Immature natural killer cell (primary cell): ENCODE measurements around the gene LARP1. TPM values are rescaled to one million over a fixed set of nuclear protein-coding genes. Genes with fewer than 3 reads are reported as not detected.
A peak's percentile ranks its signal among the peaks of the same experiment; 100 is the strongest.

Source experiments
- DNase-seq, 3 donors: peaks; one replicate each; pipeline ENCODE4 v3.0.0; 2022; ENCODE audit warnings: mixed read lengths in 1 of 3
- H3K27ac Mint-ChIP-seq, 6 donors: one replicate each; pipeline ENCODE4 v1.8.0; 2020; ENCODE audit warnings: mixed read lengths in 6 of 6, mild to moderate bottlenecking in 5 of 6, inconsistent platforms in 4 of 6, moderate library complexity in 3 of 6
- H3K27me3 Mint-ChIP-seq, 3 donors: one replicate each; pipeline ENCODE4 v1.8.0; 2020 to 2021; ENCODE audit warnings: low read depth in 3 of 3, mild to moderate bottlenecking in 3 of 3, mixed read lengths in 3 of 3, moderate library complexity in 3 of 3, inconsistent platforms in 1 of 3
- H3K36me3 Mint-ChIP-seq, 3 donors: one replicate each; pipeline ENCODE4 v1.8.0; 2020; ENCODE audit warnings: mixed read lengths in 3 of 3, inconsistent platforms in 2 of 3, mild to moderate bottlenecking in 2 of 3
- H3K4me1 Mint-ChIP-seq, 2 donors: one replicate each; pipeline ENCODE4 v1.8.0; 2020; ENCODE audit warnings: inconsistent platforms in 2 of 2, mild to moderate bottlenecking in 2 of 2, mixed read lengths in 2 of 2, moderate library complexity in 1 of 2
- H3K4me3 Mint-ChIP-seq, 5 donors: one replicate each; pipeline ENCODE4 v1.8.0; 2020; ENCODE audit warnings: mild to moderate bottlenecking in 5 of 5, mixed read lengths in 5 of 5, inconsistent platforms in 3 of 5, moderate library complexity in 3 of 5
- H3K9me3 Mint-ChIP-seq, 6 donors: one replicate each; pipeline ENCODE4 v1.8.0; 2020; ENCODE audit warnings: mild to moderate bottlenecking in 6 of 6, mixed read lengths in 6 of 6, inconsistent platforms in 4 of 6, moderate library complexity in 3 of 6
- polyA plus RNA-seq, 3 donors: library from polyadenylated mRNA; unstranded; fragments of 300-500 nt; fragmentation: Illumina TruSeq; gene quantifications; one replicate each; pipeline ENCODE4 v1.2.3, GENCODE V29; 2021

The LARP1 gene
- polyA plus RNA-seq, 3 donors from 2014 or later: 3.9 to 18.2 (median 5.0) TPM

DNA sequence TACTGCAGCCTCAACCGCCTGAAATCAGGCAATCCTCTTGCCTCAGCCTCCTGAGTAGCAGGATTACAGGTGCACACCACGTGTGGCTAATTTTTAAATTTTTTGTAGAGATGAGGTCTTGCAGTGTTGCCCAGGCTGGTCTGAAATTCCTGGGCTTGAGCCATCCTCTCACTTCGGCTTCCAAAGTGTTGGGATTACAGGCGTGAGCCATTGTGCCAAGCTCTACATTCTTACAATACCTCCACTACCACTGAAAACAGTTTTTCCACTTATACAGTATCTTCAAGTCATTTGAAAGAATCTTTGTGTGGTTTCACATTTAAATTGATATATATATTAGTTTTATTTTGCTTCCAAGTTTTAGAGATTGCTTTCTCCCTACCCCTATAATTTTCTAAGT lies 42.6 kb downstream of the LARP1 start:
- Mint-ChIP-seq H3K36me3 (peaks cover 29 to 54% (median 36%) of the 10 kb centered on the region in 3 donors), H3K4me3 (no peak overlapping the region), H3K27ac (no peak overlapping the region), H3K9me3 (no peaks in the 10 kb centered on the region), H3K4me1 (peaks cover 8 to 12% of the 10 kb centered on the region in 2 donors), H3K27me3 (peaks cover 0 to 1% (median 0%) of the 10 kb centered on the region in 3 donors)
- DNase-seq: no peak

DNA sequence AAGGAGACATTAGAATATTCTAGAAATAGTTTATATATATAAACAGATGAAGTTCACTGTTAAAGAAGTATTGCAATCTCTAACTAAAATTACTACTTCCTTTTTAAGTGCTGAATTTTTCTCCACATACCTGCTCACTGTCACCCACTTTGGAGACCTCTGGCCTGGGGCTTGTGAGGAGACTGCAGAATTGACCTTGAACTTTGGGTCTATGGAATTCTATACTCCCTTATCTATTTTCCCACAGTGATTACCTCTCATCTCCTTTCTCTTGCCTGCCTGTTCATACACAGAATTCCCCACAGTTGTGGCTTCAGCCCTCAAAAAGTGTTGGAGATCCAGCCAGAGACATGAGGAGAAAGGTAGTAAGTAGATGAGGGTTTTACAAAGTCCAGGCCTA lies 45.4 kb downstream of the LARP1 start:
- Mint-ChIP-seq H3K36me3 (peaks cover 25 to 63% (median 38%) of the 10 kb centered on the region in 3 donors), H3K27ac (peak overlapping the region in 2 of 6 donors; percentile 46 to 69), H3K9me3 (no peaks in the 10 kb centered on the region), H3K4me3 (no peak overlapping the region), H3K27me3 (peaks cover 0 to 1% (median 0%) of the 10 kb centered on the region in 3 donors), H3K4me1 (peaks cover 8 to 12% of the 10 kb centered on the region in 2 donors)
- no peak for DNase-seq

DNA sequence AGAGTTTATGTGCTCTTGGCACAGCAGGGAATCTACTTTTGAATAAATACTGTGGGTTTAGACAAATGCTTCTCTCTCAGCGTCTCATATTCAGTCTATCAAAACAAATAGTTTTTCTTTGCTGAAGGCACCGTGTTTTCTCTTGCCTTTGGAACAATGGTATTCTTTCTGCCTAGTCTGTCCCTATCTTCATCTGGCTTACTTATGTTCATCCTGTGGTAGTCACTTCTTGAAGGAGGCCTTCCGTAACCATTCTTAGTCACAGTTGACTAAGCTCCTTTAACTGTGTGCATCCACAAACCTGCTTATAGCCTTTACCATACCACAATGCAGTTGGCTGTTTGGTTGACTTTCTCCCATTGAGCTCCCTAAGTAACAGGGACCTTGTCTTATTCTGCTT lies 45.9 kb downstream of the LARP1 start:
- H3K36me3 Mint-ChIP-seq: peaks cover 25 to 63% (median 38%) of the 10 kb centered on the region in 3 donors
- H3K4me3 Mint-ChIP-seq: no peak overlapping the region
- peaks cover 8 to 12% of the 10 kb centered on the region in 2 donors for H3K4me1 Mint-ChIP-seq
- peak overlapping the region in 2 of 6 donors; percentile 9 to 69 for H3K27ac Mint-ChIP-seq
- no peaks in the 10 kb centered on the region for H3K9me3 Mint-ChIP-seq
- DNase-seq: no peak
- peaks cover 0 to 1% (median 0%) of the 10 kb centered on the region in 3 donors for H3K27me3 Mint-ChIP-seq

DNA sequence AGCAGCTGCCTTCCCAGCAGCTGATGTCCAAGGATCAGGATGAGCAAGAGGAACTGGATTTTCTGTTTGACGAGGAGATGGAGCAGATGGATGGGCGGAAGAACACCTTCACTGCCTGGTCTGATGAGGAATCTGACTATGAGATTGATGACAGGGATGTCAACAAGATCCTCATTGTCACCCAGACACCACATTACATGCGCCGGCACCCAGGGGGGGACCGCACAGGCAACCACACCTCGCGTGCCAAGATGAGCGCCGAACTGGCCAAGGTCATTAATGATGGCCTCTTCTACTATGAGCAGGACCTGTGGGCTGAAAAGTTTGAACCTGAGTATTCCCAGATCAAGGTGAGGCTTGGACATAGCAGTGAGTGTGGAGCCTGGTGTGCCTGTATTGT lies 46.9 kb downstream of the LARP1 start:
- no peak overlapping the region for H3K4me3 Mint-ChIP-seq
- H3K27me3 Mint-ChIP-seq: peaks cover 0 to 1% (median 0%) of the 10 kb centered on the region in 3 donors
- peak overlapping the region in 2 of 6 donors; percentile 19 to 48 for H3K27ac Mint-ChIP-seq
- no peak for DNase-seq
- peaks cover 25 to 61% (median 38%) of the 10 kb centered on the region in 3 donors for H3K36me3 Mint-ChIP-seq
- no peaks in the 10 kb centered on the region for H3K9me3 Mint-ChIP-seq
- H3K4me1 Mint-ChIP-seq: peaks cover 8 to 12% of the 10 kb centered on the region in 2 donors

DNA sequence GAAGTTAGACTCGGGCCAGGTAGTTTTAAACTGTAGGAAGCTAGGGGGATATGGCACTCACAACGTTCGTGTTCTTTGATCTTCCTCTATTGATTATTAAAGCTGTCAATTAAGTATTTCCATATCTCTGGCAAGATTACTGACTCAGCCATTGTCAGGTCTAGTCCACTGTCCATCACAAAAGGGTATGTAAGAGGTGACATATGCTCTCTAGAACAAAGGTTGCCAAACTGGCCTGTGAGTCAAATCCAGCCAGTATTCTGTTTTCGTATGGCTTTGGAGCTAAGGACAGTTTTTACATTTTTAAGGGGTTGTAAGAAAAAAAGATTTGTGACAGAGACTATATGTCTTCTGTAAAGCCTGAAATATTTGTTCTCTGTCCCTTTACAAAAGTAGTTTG lies 51.0 kb downstream of the LARP1 start:
- peaks cover 25 to 55% (median 43%) of the 10 kb centered on the region in 3 donors for H3K36me3 Mint-ChIP-seq
- H3K4me1 Mint-ChIP-seq: no peaks in the 10 kb centered on the region
- H3K9me3 Mint-ChIP-seq: no peaks in the 10 kb centered on the region
- no peak overlapping the region for H3K4me3 Mint-ChIP-seq
- no peak for DNase-seq
- no peaks in the 10 kb centered on the region for H3K27me3 Mint-ChIP-seq
- H3K27ac Mint-ChIP-seq: no peak overlapping the region

DNA sequence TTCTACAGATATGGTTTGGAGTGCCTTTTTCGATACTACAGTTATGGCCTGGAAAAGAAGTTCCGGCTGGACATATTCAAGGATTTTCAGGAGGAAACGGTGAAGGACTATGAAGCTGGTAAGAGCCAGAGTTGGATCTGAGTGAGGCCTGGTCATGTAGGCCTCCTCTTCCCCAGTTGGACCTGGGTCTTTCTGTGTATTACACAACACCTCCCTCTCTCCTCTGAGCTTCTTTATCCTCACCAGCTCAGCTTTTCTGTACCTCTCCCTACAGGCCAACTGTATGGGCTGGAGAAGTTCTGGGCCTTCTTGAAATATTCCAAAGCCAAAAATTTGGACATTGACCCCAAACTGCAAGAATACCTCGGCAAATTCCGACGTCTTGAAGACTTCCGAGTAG lies 56.1 kb downstream of the LARP1 start:
- H3K27ac Mint-ChIP-seq: peak overlapping the region in 1 of 6 donors; percentile 40

DNA sequence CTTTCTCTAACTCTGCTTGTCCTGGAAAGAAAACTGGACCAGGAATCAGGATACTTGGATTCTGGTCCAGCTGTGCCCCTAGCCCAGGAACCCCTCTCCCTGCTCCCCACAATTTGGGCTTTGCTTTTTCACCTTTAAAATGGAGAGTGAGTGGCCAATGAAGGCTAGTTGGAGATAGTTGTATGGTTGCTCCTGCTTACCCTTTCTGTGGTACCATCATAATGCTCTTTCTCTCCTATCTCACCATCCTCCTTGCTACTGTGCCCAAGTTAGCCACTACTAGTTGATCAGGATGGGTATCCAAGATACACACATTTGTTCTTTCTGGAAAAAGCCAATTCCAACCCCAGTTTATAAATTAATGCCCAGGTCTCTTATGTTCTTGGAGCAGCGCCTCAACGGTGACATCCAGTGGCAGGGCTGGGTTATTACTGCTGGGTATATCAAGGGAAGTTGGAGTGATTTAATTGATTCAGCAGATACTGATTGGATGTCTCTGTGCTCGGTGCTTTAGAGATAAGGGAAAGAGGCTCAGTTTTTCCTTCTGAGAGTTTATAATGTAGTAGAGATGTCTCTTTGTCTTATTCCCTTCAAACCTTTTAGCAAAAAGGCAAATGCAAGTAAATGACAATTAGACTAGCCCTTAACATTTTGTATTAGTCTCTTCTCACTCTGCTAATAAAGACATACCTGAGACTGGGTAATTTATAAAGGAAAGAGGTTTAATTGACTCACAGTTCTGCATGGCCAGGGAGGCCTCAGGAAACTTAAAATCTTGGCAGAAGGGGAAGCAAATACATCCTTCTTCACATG lies 56.7 kb downstream of the LARP1 start:
- no peak overlapping the region for H3K4me3 Mint-ChIP-seq
- H3K36me3 Mint-ChIP-seq: peaks cover 26 to 54% (median 34%) of the 10 kb centered on the region in 3 donors
- H3K27me3 Mint-ChIP-seq: no peaks in the 10 kb centered on the region

More for the DNA sequence above, 56.1 kb downstream of the LARP1 start:
- no peak for DNase-seq
- Mint-ChIP-seq H3K9me3 (no peaks in the 10 kb centered on the region), H3K36me3 (peaks cover 23 to 53% (median 30%) of the 10 kb centered on the region in 3 donors), H3K4me3 (no peak overlapping the region), H3K27me3 (no peaks in the 10 kb centered on the region), H3K4me1 (peaks cover 31 to 41% of the 10 kb centered on the region in 2 donors)

DNA sequence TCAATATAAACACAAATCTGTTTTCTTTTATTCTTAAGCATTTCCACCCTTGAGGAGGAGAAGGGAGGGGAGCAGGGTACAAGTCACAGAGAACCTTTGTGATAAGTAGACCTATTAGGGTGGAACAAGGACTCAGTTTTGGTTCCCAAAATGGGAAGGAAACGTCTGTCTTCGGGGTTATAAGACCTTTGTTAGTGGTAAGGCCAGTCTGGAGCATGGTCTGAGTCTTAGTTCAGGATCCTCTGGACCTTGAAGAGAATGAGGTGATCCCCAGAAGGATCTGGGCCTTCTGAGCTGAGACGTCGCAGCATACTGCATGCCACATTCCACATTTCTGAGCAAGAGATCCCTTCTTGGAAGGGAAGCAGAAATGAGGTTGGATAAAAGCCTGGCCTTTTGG lies 58.0 kb downstream of the LARP1 start:
- DNase-seq: no peak
- peaks cover 26 to 48% (median 28%) of the 10 kb centered on the region in 3 donors for H3K36me3 Mint-ChIP-seq
- H3K4me1 Mint-ChIP-seq: peaks cover 31 to 46% of the 10 kb centered on the region in 2 donors
- no peaks in the 10 kb centered on the region for H3K9me3 Mint-ChIP-seq
- peak overlapping the region; percentile 13 to 59 (median 40) for H3K4me3 Mint-ChIP-seq
- H3K27ac Mint-ChIP-seq: peak overlapping the region; percentile 49 to 85 (median 79)
- H3K27me3 Mint-ChIP-seq: no peaks in the 10 kb centered on the region

More for the DNA sequence above, 56.7 kb downstream of the LARP1 start:
- H3K9me3 Mint-ChIP-seq: no peaks in the 10 kb centered on the region
- peak; percentile 47 to 54 (median 51) for DNase-seq
- H3K4me1 Mint-ChIP-seq: peaks cover 31 to 41% of the 10 kb centered on the region in 2 donors
- peak overlapping the region in 3 of 6 donors; percentile 55 to 69 (median 69) for H3K27ac Mint-ChIP-seq

DNA sequence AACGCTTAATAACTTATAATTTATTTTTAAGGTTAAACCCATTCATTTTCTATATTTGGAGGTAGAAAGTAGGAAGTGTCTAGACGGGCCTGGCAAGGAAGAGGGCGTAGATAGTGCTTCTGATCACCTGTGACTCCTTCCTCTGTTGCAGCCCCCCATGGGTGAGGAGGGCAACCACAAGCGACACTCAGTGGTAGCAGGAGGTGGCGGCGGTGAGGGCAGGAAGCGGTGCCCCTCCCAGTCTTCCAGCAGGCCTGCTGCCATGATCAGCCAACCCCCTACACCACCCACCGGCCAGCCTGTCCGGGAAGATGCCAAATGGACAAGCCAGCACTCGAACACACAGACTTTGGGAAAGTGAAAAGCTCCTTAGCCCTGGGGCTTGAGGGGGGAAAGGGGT lies 58.6 kb downstream of the LARP1 start:
- Mint-ChIP-seq H3K36me3 (peaks cover 24 to 43% (median 26%) of the 10 kb centered on the region in 3 donors), H3K4me3 (peak overlapping the region; percentile 42 to 73 (median 52)), H3K9me3 (no peaks in the 10 kb centered on the region), H3K4me1 (peaks cover 33 to 52% of the 10 kb centered on the region in 2 donors), H3K27ac (peak overlapping the region; percentile 49 to 85 (median 81)), H3K27me3 (no peaks in the 10 kb centered on the region)
- peak; percentile 56 to 60 (median 58) for DNase-seq

DNA sequence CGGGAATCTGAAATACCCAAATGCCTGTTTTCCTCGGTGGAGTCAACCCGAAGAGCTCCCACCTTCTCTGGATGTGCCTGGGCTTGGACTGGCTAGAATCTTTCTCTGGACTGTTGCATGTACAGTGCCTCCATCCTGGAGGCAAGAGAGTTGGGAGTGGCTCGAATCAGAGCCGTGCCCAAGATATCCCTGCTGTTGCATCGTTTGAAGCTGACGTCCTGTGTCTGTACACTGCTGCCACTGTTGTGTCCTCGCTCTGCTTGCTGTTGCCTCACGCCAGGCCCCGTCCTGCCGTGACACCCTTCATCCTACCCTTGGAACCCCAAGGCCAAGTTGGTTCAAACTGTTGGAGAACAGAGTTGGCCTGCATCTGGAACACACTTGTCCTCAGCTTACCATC lies 59.8 kb downstream of the LARP1 start:
- Mint-ChIP-seq H3K27ac (peak overlapping the region in 4 of 6 donors; percentile 53 to 84 (median 76)), H3K4me3 (peak overlapping the region in 2 of 5 donors; percentile 12 to 23), H3K9me3 (no peaks in the 10 kb centered on the region), H3K36me3 (peaks cover 23 to 41% (median 24%) of the 10 kb centered on the region in 3 donors), H3K27me3 (no peaks in the 10 kb centered on the region), H3K4me1 (peaks cover 46 to 65% of the 10 kb centered on the region in 2 donors)
- no peak for DNase-seq

DNA sequence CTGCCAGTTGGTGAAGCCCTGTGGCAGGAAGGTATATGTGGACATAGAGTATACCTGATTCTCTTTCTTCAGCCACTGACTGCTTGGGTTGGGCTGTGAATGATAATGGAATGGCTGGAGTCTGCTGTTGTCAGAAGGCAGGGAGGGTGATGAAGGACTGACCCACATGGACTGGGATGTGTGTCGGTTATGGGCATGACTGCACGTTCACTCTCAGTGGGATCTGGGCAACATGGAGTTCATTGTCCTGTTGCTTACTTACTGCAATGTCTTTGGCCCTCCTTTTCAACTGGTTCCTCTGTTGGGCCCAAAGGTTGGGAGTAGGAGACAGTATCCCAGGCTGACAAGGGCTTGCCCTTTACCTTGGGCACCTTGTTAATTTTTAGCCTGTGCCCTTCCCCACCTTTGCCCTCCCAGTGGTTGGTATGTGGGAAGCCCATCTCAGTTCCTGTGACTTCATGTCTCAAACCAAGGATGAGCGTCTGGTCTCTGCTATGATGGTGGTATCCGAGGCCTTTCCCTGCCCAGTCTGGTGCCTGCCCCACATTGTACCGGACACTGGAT lies 60.6 kb downstream of the LARP1 start:
- H3K9me3 Mint-ChIP-seq: no peaks in the 10 kb centered on the region
- no peak for DNase-seq
- peaks cover 53 to 72% of the 10 kb centered on the region in 2 donors for H3K4me1 Mint-ChIP-seq
- H3K27me3 Mint-ChIP-seq: no peaks in the 10 kb centered on the region
- H3K36me3 Mint-ChIP-seq: peaks cover 23 to 42% (median 24%) of the 10 kb centered on the region in 3 donors
- no peak overlapping the region for H3K4me3 Mint-ChIP-seq
- H3K27ac Mint-ChIP-seq: peak overlapping the region in 5 of 6 donors; percentile 32 to 85 (median 77)

DNA sequence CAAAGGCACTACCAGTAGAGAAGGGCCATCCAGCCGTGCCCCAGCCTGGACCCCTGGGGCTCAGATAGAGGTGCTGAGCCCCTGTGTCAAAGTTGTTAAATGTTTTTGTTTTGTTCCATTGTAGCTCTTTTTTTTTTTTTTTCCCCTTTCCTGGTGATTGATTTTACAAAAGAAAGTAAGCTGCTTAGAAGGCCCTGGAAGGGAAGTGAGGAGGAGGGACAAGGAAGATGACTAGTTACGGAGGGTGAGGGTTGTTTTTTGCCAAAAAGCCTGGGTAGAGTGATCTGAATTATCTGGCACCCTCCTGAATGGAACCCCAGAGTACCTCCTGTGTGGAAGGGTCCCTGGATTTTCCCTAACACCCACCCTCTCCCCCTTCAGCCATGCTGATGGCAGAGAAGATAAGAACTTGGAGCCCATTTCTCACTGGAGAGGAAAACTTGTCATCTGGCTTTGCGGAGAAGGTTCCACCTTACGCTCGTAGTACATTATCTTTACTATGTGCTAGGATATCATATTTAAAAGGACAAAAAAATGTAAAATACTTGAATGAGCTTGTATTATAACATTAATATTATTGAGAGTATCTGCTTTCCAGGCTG lies 61.8 kb downstream of the LARP1 start:
- no peak for DNase-seq
- Mint-ChIP-seq H3K4me3 (no peak overlapping the region), H3K9me3 (no peaks in the 10 kb centered on the region), H3K36me3 (peaks cover 14 to 37% (median 25%) of the 10 kb centered on the region in 3 donors), H3K27ac (peak overlapping the region in 3 of 6 donors; percentile 4 to 77 (median 30)), H3K4me1 (peaks cover 57 to 75% of the 10 kb centered on the region in 2 donors), H3K27me3 (no peaks in the 10 kb centered on the region)

DNA sequence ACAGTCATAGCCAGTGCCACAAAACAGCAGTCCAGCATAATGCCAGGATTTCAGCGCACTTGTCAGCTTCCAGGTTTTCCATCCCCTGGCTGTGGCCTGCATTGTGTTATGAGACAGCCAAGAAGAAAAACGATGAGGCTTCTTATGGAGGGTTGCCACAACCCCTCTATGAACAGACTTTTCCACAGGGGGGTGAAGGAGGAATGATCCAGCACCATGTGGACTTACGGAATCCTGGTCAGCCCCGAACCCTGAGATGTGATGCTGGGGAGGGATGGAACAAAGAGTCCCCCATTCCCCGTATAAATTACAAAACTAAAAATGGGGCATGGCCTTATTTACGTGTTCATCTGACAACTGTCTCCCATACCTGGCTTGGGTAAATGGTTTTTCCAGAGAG lies 62.6 kb downstream of the LARP1 start:
- Mint-ChIP-seq H3K27ac (peak overlapping the region in 3 of 6 donors; percentile 27 to 81 (median 35)), H3K4me3 (no peak overlapping the region), H3K9me3 (no peaks in the 10 kb centered on the region), H3K27me3 (no peaks in the 10 kb centered on the region), H3K4me1 (peaks cover 51 to 68% of the 10 kb centered on the region in 2 donors), H3K36me3 (peaks cover 12 to 33% (median 25%) of the 10 kb centered on the region in 3 donors)
- DNase-seq: no peak
